Karpas-422 (cell line): ENCODE measurements around the gene SNX5. TPM values are rescaled to one million over a fixed set of nuclear protein-coding genes. Genes with fewer than 3 reads are reported as not detected.

Experiments
- DNase-seq: peaks from one replicate; pipeline ENCODE4 v3.0.0-alpha.2; 2015
- H2AFZ ChIP-seq: fragments of 200-600 bp; sonication (generic); 2 replicates; pipeline ENCODE4 v1.6.1; 2014; ENCODE audit warnings: antibody characterized with exemption, low read length, mixed read lengths
- H3K27ac ChIP-seq: fragments of 200-600 bp; sonication (generic); 2 replicates; pipeline ENCODE4 v1.5.1; 2014; ENCODE audit warnings: mild to moderate bottlenecking, low read length, moderate library complexity
- H3K27me3 ChIP-seq: fragments of 200-600 bp; sonication (generic); 2 replicates; pipeline ENCODE4 v1.6.1; 2014; ENCODE audit warnings: low read length, mixed read lengths
- H3K36me3 ChIP-seq: fragments of 200-600 bp; sonication (generic); 2 replicates; pipeline ENCODE4 v1.6.1; 2014; ENCODE audit warnings: low read length, mixed read lengths; ENCODE audit not compliant: insufficient read depth
- H3K4me1 ChIP-seq: fragments of 200-600 bp; sonication (generic); 2 replicates; pipeline ENCODE4 v1.6.1; 2014; ENCODE audit warnings: mild to moderate bottlenecking, low read length, mixed read lengths
- H3K4me2 ChIP-seq: fragments of 200-600 bp; sonication (generic); 2 replicates; pipeline ENCODE4 v1.6.1; 2014; ENCODE audit warnings: low read length, low read depth, mild to moderate bottlenecking; ENCODE audit not compliant: poor library complexity, severe bottlenecking
- H3K4me3 ChIP-seq: fragments of 200-600 bp; sonication (generic); 2 replicates; pipeline ENCODE4 v1.5.1; 2014; ENCODE audit warnings: mild to moderate bottlenecking, antibody characterized with exemption, low read length, mixed read lengths
- H3K79me2 ChIP-seq: fragments of 200-600 bp; sonication (generic); 2 replicates; pipeline ENCODE4 v1.6.1; 2014; ENCODE audit warnings: mild to moderate bottlenecking, low read length, mixed read lengths
- H3K9ac ChIP-seq: fragments of 200-600 bp; sonication (generic); 2 replicates; pipeline ENCODE4 v1.6.0; 2014; ENCODE audit warnings: low read length
- H3K9me2 ChIP-seq: fragments of 200-600 bp; sonication (generic), shearing (Covaris generic); replicated peaks from 2 replicates; pipeline ENCODE4 v1.6.0; 2014; ENCODE audit warnings: mild to moderate bottlenecking, low read length, moderate library complexity; ENCODE audit not compliant: insufficient read depth
- H3K9me3 ChIP-seq: fragments of 300-700, 200-600 bp; sonication (generic); 2 replicates; pipeline ENCODE4 v1.6.1; 2014; ENCODE audit warnings: low read length, mixed read lengths
- H4K20me1 ChIP-seq: fragments of 200-600 bp; sonication (generic); 2 replicates; pipeline ENCODE4 v1.6.1; 2014; ENCODE audit warnings: mild to moderate bottlenecking, antibody characterized with exemption, low read length, low read depth; ENCODE audit not compliant: insufficient read depth
- total RNA-seq: library from RNA; depleted of rRNA; stranded (reverse); fragments of >200 nt; shearing (Covaris generic); gene quantifications from 2 replicates; pipeline ENCODE4 v1.2.3, GENCODE V29; 2014; ENCODE audit warnings: low replicate concordance

SNX5 gene
- total RNA-seq, 1 experiment from 2014 or later = 298 TPM

- DNase-seq = no peak
- H3K4me2 ChIP-seq = no peak overlapping the region
- no peak overlapping the region for H3K27ac ChIP-seq
- H3K9me2 ChIP-seq = no peaks in the 10 kb centered on the region
- no peak overlapping the region for H3K9ac ChIP-seq
- H3K79me2 ChIP-seq = no peaks in the 10 kb centered on the region
- no peaks in the 10 kb centered on the region for H3K27me3 ChIP-seq
- H3K9me3 ChIP-seq = no peaks in the 10 kb centered on the region; the same call in 1 of the 2 replicates
- H3K4me1 ChIP-seq = peaks cover 30% of the 10 kb centered on the region
- peaks cover 22% of the 10 kb centered on the region; the same call in 1 of the 2 replicates for H4K20me1 ChIP-seq
- H3K36me3 ChIP-seq = peaks cover 13% of the 10 kb centered on the region
- no peak overlapping the region for H3K4me3 ChIP-seq
- no peak overlapping the region for H2AFZ ChIP-seq
These were observed 31.5 kb downstream of the SNX5 start for GRCh38 chr20:17936761-17937732.

GRCh38 chr20:17936286-17936760 is 32.3 kb downstream of the SNX5 start:
- H3K4me3 ChIP-seq = no peak overlapping the region

GRCh38 chr20:17935761-17936160 is 32.8 kb downstream of the SNX5 start:
- Histone ChIP-seq H3K36me3 (peaks cover under 1% of the 10 kb centered on the region), H3K27ac (no peak overlapping the region), H3K9me2 (no peaks in the 10 kb centered on the region), H4K20me1 (peaks cover 11% of the 10 kb centered on the region; the same call in 1 of the 2 replicates), H2AFZ (no peak overlapping the region), H3K9ac (no peak overlapping the region), H3K9me3 (no peaks in the 10 kb centered on the region; the same call in 1 of the 2 replicates), H3K27me3 (no peaks in the 10 kb centered on the region), H3K79me2 (no peaks in the 10 kb centered on the region), H3K4me1 (peaks cover 17% of the 10 kb centered on the region), H3K4me2 (no peak overlapping the region), H3K4me3 (no peak overlapping the region)
- DNase-seq = no peak

More at GRCh38 chr20:17936286-17936760, 32.3 kb downstream of the SNX5 start:
- H3K9me3 ChIP-seq = no peaks in the 10 kb centered on the region; the same call in 1 of the 2 replicates
- no peaks in the 10 kb centered on the region for H3K79me2 ChIP-seq
- peaks cover 17% of the 10 kb centered on the region; the same call in 1 of the 2 replicates for H4K20me1 ChIP-seq
- no peak overlapping the region for H2AFZ ChIP-seq
- H3K9me2 ChIP-seq = no peaks in the 10 kb centered on the region
- peaks cover 22% of the 10 kb centered on the region for H3K4me1 ChIP-seq
- H3K36me3 ChIP-seq = peaks cover 6% of the 10 kb centered on the region
- no peak for DNase-seq
- no peak overlapping the region for H3K4me2 ChIP-seq
- H3K27me3 ChIP-seq = no peaks in the 10 kb centered on the region
- H3K27ac ChIP-seq = no peak overlapping the region
- no peak overlapping the region for H3K9ac ChIP-seq

GRCh38 chr20:17935186-17935585 is 33.4 kb downstream of the SNX5 start:
- Histone ChIP-seq H2AFZ (no peak overlapping the region), H3K4me2 (no peak overlapping the region), H4K20me1 (peaks cover 5% of the 10 kb centered on the region; the same call in 1 of the 2 replicates), H3K27me3 (no peaks in the 10 kb centered on the region), H3K79me2 (no peaks in the 10 kb centered on the region), H3K4me1 (peaks cover 12% of the 10 kb centered on the region), H3K36me3 (no peaks in the 10 kb centered on the region; the same call in 1 of the 2 replicates), H3K9ac (no peak overlapping the region), H3K9me2 (no peaks in the 10 kb centered on the region), H3K27ac (no peak overlapping the region), H3K4me3 (no peak overlapping the region), H3K9me3 (no peaks in the 10 kb centered on the region; the same call in 1 of the 2 replicates)
- no peak for DNase-seq

GRCh38 chr20:17934141-17934862 is 34.3 kb downstream of the SNX5 start:
- no peak overlapping the region for H3K4me2 ChIP-seq

GRCh38 chr20:17933711-17934110 is 34.9 kb downstream of the SNX5 start:
- H3K36me3 ChIP-seq = no peaks in the 10 kb centered on the region; the same call in 1 of the 2 replicates
- DNase-seq = no peak
- no peak overlapping the region for H3K9ac ChIP-seq
- no peak overlapping the region for H3K4me2 ChIP-seq
- H3K4me1 ChIP-seq = peaks cover 16% of the 10 kb centered on the region
- H2AFZ ChIP-seq = no peak overlapping the region
- no peak overlapping the region for H3K4me3 ChIP-seq
- no peaks in the 10 kb centered on the region for H4K20me1 ChIP-seq
- no peaks in the 10 kb centered on the region for H3K27me3 ChIP-seq
- no peaks in the 10 kb centered on the region for H3K9me2 ChIP-seq
- no peaks in the 10 kb centered on the region; the same call in 1 of the 2 replicates for H3K9me3 ChIP-seq
- no peaks in the 10 kb centered on the region for H3K79me2 ChIP-seq
- no peak overlapping the region for H3K27ac ChIP-seq

More at GRCh38 chr20:17934141-17934862, 34.3 kb downstream of the SNX5 start:
- Histone ChIP-seq H3K36me3 (no peaks in the 10 kb centered on the region; the same call in 1 of the 2 replicates), H3K9me3 (no peaks in the 10 kb centered on the region; the same call in 1 of the 2 replicates), H2AFZ (no peak overlapping the region), H3K79me2 (no peaks in the 10 kb centered on the region), H4K20me1 (no peaks in the 10 kb centered on the region), H3K27ac (no peak overlapping the region), H3K4me1 (peaks cover 12% of the 10 kb centered on the region), H3K4me3 (no peak overlapping the region), H3K27me3 (no peaks in the 10 kb centered on the region), H3K9me2 (no peaks in the 10 kb centered on the region), H3K9ac (no peak overlapping the region)
- DNase-seq = no peak

GRCh38 chr20:17933121-17933520 is 35.5 kb downstream of the SNX5 start:
- Histone ChIP-seq H3K4me2 (no peak overlapping the region), H3K27me3 (no peaks in the 10 kb centered on the region), H3K79me2 (no peaks in the 10 kb centered on the region), H3K9ac (no peak overlapping the region), H2AFZ (no peak overlapping the region), H3K4me1 (peaks cover 21% of the 10 kb centered on the region), H3K9me3 (no peaks in the 10 kb centered on the region; the same call in 1 of the 2 replicates), H3K4me3 (no peak overlapping the region), H3K27ac (no peak overlapping the region), H4K20me1 (0 out of 2 replicates have a peak, but pooled peaks cover 3% of the 10 kb centered on the region), H3K36me3 (no peaks in the 10 kb centered on the region; the same call in 1 of the 2 replicates), H3K9me2 (no peaks in the 10 kb centered on the region)
- no peak for DNase-seq
